ENCODE measurements around the gene BTBD18. TPM values are rescaled to one million over a fixed set of nuclear protein-coding genes. Genes with fewer than 3 reads are reported as not detected.
A peak's percentile ranks its signal among the peaks of the same experiment; 100 is the strongest.

Gene BTBD18
- total and polyA plus RNA-seq, 2 of the 13 experiments (the other 11 are each of a cell fraction or from before 2014, with no cell fraction given), result not detected

DNA sequence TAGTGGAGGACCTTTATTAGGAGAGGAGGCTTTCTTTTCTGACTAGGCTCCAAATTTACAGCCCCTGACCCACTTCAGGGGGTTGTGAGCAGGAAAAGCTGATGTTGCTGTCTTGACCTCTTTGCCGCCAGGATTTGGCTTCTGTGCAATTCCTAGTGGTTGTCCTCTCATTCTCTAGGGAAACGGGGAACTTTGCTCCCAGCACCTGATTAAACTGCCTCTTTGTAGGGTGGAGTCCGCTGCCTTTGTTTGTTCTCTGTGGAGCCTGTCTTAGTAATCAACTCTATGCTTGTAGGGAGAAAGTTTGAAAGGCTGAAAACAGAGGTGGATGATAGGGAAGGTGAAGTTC, 26.3 kb upstream of the BTBD18 start (continued):
- TF ChIP-seq, protein P1, sequence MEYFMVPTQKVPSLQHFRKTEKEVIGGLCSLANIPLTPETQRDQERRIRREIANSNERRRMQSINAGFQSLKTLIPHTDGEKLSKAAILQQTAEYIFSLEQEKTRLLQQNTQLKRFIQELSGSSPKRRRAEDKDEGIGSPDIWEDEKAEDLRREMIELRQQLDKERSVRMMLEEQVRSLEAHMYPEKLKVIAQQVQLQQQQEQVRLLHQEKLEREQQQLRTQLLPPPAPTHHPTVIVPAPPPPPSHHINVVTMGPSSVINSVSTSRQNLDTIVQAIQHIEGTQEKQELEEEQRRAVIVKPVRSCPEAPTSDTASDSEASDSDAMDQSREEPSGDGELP (IDR thresholded peaks at IDR 0.05; ENCODE audit: borderline replicate concordance, low read depth), result peak; percentile 60; the same call in 1 of the 2 replicates
- no peak for TF ChIP-seq TP53 (CRISPR knock-in tag; conservative IDR thresholded peaks at IDR 0.05)
- TF ChIP-seq, protein P2, sequence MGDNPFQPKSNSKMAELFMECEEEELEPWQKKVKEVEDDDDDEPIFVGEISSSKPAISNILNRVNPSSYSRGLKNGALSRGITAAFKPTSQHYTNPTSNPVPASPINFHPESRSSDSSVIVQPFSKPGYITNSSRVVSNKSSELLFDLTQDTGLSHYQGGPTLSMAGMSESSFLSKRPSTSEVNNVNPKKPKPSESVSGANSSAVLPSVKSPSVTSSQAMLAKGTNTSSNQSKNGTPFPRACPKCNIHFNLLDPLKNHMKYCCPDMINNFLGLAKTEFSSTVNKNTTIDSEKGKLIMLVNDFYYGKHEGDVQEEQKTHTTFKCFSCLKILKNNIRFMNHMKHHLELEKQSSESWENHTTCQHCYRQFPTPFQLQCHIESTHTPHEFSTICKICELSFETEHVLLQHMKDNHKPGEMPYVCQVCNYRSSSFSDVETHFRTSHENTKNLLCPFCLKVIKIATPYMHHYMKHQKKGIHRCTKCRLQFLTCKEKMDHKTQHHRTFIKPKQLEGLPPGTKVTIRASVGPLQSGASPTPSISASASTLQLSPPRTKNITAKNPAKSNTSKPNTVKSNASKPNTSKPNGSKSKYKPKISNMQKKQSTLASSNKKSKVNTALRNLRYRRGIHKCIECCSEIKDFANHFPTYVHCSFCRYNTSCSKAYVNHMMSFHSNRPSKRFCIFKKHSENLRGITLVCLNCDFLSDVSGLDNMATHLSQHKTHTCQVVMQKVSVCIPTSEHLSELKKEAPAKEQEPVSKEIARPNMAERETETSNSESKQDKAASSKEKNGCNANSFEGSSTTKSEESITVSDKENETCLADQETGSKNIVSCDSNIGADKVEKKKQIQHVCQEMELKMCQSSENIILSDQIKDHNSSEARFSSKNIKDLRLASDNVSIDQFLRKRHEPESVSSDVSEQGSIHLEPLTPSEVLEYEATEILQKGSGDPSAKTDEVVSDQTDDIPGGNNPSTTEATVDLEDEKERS (CRISPR knock-in tag; IDR thresholded peaks at IDR 0.05), result no peak
- TF ChIP-seq, protein P3, sequence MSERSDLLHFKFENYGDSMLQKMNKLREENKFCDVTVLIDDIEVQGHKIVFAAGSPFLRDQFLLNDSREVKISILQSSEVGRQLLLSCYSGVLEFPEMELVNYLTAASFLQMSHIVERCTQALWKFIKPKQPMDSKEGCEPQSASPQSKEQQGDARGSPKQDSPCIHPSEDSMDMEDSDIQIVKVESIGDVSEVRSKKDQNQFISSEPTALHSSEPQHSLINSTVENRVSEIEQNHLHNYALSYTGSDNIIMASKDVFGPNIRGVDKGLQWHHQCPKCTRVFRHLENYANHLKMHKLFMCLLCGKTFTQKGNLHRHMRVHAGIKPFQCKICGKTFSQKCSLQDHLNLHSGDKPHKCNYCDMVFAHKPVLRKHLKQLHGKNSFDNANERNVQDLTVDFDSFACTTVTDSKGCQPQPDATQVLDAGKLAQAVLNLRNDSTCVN (CRISPR knock-in tag; IDR thresholded peaks at IDR 0.05; ENCODE audit: borderline replicate concordance), result no peak
- TF ChIP-seq, protein P4, sequence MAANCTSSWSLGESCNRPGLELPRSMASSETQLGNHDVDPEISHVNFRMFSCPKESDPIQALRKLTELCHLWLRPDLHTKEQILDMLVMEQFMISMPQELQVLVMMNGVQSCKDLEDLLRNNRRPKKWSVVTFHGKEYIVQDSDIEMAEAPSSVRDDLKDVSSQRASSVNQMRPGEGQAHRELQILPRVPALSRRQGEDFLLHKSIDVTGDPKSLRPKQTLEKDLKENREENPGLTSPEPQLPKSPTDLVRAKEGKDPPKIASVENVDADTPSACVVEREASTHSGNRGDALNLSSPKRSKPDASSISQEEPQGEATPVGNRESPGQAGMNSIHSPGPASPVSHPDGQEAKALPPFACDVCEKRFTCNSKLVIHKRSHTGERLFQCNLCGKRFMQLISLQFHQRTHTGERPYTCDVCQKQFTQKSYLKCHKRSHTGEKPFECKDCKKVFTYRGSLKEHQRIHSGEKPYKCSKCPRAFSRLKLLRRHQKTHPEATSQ (CRISPR knock-in tag; IDR thresholded peaks at IDR 0.05; ENCODE audit: borderline replicate concordance), result no peak
- TF ChIP-seq NR2F1 (CRISPR knock-in tag; IDR thresholded peaks at IDR 0.05), result no peak; a peak in 1 of 4 replicates
- peak; percentile 39; the same call in 1 of the 2 replicates for TF ChIP-seq ZNF644 (CRISPR knock-in tag; IDR thresholded peaks at IDR 0.05; ENCODE audit: low read depth)
- TF ChIP-seq, protein P5, sequence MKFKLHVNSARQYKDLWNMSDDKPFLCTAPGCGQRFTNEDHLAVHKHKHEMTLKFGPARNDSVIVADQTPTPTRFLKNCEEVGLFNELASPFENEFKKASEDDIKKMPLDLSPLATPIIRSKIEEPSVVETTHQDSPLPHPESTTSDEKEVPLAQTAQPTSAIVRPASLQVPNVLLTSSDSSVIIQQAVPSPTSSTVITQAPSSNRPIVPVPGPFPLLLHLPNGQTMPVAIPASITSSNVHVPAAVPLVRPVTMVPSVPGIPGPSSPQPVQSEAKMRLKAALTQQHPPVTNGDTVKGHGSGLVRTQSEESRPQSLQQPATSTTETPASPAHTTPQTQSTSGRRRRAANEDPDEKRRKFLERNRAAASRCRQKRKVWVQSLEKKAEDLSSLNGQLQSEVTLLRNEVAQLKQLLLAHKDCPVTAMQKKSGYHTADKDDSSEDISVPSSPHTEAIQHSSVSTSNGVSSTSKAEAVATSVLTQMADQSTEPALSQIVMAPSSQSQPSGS (CRISPR knock-in tag; IDR thresholded peaks at IDR 0.05), result peak; percentile 42; the same call in 1 of the 2 replicates
- no peak for TF ChIP-seq ZNF7 (CRISPR knock-in tag; IDR thresholded peaks at IDR 0.05)
- TF ChIP-seq, protein P6, sequence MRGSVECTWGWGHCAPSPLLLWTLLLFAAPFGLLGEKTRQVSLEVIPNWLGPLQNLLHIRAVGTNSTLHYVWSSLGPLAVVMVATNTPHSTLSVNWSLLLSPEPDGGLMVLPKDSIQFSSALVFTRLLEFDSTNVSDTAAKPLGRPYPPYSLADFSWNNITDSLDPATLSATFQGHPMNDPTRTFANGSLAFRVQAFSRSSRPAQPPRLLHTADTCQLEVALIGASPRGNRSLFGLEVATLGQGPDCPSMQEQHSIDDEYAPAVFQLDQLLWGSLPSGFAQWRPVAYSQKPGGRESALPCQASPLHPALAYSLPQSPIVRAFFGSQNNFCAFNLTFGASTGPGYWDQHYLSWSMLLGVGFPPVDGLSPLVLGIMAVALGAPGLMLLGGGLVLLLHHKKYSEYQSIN (CRISPR knock-in tag; IDR thresholded peaks at IDR 0.05; ENCODE audit: borderline replicate concordance), result no peak
- no peak for TF ChIP-seq ZSCAN31 (CRISPR knock-in tag; IDR thresholded peaks at IDR 0.05; ENCODE audit: low read depth)
- TF ChIP-seq ZNF530 (CRISPR knock-in tag; IDR thresholded peaks at IDR 0.05; ENCODE audit: low read depth), result no peak
- no peak for TF ChIP-seq STAG1 (CRISPR knock-in tag; IDR thresholded peaks at IDR 0.05)
- TF ChIP-seq SIX1 (CRISPR knock-in tag; IDR thresholded peaks at IDR 0.05; ENCODE audit: borderline replicate concordance), result no peak
- TF ChIP-seq, protein P7, sequence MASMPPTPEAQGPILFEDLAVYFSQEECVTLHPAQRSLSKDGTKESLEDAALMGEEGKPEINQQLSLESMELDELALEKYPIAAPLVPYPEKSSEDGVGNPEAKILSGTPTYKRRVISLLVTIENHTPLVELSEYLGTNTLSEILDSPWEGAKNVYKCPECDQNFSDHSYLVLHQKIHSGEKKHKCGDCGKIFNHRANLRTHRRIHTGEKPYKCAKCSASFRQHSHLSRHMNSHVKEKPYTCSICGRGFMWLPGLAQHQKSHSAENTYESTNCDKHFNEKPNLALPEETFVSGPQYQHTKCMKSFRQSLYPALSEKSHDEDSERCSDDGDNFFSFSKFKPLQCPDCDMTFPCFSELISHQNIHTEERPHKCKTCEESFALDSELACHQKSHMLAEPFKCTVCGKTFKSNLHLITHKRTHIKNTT (CRISPR knock-in tag; IDR thresholded peaks at IDR 0.05), result no peak
- TF ChIP-seq ZNF652 (CRISPR knock-in tag; IDR thresholded peaks at IDR 0.05; ENCODE audit: borderline replicate concordance, low read depth), result no peak
- no peak for TF ChIP-seq ZNF605 (CRISPR knock-in tag; IDR thresholded peaks at IDR 0.05)
- TF ChIP-seq HOXA3 (CRISPR knock-in tag; IDR thresholded peaks at IDR 0.05), result no peak
- TF ChIP-seq SIN3B (IDR thresholded peaks at IDR 0.05; ENCODE audit: low read length), result no peak
- no peak for TF ChIP-seq TRIM24 (CRISPR knock-in tag; IDR thresholded peaks at IDR 0.05)

Measured in HepG2 (cell line).